HG03103 (cell line): ENCODE measurements around the gene LSM2.

Experiments
- ATAC-seq: cut with Tn5 transposase; IDR thresholded peaks from one replicate; pipeline ENCODE4 v1.9.1; 2021; ENCODE audit warnings: low read depth; ENCODE audit not compliant: unreplicated experiment

LSM2 gene

DNA sequence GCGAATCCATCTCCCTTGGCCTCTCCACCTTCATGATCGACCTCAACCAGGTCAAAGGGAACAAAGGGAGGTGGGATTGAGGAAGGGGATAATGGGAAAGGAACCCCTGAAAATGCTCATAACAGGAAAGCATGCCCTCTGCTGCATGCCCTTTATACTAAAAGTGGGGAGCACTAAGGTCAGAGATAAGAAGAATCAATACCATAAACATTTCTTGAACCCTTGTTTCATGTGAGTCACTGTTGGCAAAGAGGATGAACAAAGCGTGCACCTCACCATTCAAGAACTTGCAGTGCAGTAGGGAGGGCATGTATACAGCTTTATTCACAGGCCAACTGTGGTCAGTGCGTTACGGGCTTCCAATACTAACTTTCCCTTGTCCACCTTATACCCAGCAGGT, 46.0 kb downstream of the LSM2 start:
- no peak for ATAC-seq

DNA sequence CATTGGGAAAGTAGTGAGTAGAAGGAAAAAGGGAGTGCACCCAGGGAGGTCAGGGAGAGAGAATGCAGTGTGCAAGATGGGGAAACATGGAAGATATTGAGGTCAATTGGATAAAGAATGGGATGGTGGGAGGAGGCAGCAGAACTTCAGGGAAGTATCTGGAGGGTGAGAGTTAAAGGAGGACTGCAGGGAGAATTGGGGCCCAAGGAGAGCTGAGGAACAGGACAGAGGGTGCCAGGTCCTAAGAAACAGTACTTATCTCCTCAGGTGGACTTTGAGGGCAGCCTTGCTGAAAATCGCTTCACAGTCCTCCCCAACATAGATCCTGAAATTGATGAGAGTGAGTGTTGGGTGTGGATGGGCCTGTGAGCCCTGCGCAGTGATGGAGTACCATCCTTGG, 48.5 kb downstream of the LSM2 start:
- ATAC-seq = no peak

DNA sequence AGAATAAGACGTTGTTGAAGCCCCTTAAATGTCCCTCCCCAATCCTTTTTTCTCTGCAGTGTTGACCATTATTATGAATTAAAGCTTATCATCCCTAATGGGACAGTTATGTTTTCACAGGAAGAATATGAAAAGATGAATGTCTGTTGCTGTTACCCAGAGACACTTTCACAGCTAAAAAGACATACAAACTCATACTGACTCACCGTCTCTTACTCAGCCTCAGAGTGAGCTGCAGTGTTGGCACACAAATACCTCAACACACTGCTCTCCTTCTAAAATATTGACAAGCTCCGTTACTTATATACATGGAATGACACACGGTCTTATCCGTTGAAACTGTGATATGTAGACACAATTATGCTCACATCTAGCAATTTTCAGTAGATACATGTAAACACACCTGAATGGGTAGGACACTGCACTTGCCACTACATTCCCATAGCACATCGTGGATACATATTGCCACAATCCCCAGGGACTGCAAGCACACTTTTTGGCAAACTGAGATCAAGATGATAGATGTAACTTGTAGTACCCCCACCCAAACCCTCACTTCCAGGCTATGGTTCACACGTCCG, 53.9 kb downstream of the LSM2 start:
- ATAC-seq = no peak

DNA sequence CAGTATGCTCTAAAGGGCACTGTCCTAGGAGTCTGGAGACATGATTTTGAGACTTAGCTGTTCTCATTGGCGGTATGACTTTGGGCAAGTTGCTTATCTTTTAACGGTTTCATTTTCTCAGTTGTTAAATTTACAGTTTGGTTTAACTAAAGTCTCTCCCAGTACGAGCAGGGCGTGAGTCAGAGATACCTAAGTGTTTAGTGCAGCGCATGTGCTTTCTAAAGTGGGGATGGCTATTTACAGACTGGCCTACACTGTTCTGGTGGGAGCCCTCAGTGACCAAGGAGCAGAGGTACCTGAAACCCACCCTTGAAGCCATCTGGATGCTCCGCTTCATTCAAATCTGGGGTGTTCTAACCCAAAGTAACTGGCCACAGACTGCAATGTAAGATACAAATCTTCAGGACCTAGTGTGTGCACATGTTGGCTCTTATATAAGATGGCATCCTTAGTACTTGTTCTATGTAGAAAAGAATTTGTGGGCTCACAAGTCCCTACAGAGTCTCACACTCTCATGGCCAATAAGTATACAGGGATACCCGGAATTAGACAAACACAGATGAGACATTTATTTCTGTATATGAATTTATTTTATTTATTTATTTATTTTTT, 56.2 kb downstream of the LSM2 start:
- no peak for ATAC-seq

DNA sequence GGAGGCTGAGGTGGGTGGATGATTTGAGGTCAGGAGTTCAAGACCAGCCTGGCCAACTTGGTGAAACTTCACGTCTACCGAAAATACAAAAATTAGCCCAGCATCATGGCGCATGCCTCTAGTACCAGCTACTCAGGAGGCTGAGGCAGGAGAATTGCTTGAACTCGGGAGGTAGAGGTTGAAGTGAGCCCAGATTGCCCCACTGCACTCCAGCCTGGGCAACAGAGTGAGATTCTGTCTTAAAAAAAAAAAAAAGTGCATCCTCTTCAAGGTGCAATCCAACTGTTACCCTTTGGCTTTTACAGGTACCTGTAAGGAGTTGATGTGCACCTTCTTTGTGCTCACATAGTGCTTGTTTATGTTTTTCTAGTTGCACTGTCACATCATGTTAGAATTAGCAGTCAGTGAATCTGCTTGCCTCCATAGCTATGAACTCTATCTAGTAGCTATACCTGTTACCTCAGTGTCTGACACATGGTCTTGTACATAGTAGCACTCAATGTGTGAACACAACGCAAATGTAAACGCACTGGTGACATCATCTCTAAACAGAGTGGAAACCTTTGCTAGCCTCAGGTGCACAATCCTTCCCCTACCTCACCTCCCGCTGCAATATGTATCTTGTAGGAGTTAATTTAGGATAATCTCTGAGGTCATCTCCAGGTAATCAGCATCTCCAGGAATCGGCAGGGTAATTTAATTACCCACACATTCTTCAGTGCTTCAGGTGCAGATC, 57.3 kb downstream of the LSM2 start:
- no peak for ATAC-seq
